ENCODE results near the gene CTSE. TPM values are rescaled to one million over a fixed set of nuclear protein-coding genes. Genes with fewer than 3 reads are reported as not detected.

Gene CTSE
- total RNA-seq, 4 donors from 2014 or later: not detected

- TF ChIP-seq CTCF (IDR thresholded peaks at IDR 0.05): no peak
- ATAC-seq (ENCODE audit: low FRiP score): no peak
- no peak for DNase-seq (ENCODE audit: low spot score)
These were observed 30.6 kb downstream of the CTSE start for GRCh38 chr1:205993068-205993467.

GRCh38 chr1:205992218-205992882 is 31.3 kb downstream of the CTSE start:
- no peak for DNase-seq (ENCODE audit: low spot score)
- no peak for TF ChIP-seq CTCF (IDR thresholded peaks at IDR 0.05)
- ATAC-seq (ENCODE audit: low FRiP score): no peak

GRCh38 chr1:205991237-205991636 is 32.5 kb downstream of the CTSE start:
- no peak for TF ChIP-seq CTCF (IDR thresholded peaks at IDR 0.05)
- DNase-seq (ENCODE audit: low spot score) (no peak), ATAC-seq (ENCODE audit: low FRiP score) (no peak)

GRCh38 chr1:205990226-205990625 is 33.5 kb downstream of the CTSE start:
- ATAC-seq (ENCODE audit: low FRiP score): no peak
- no peak for TF ChIP-seq CTCF (IDR thresholded peaks at IDR 0.05)
- DNase-seq (ENCODE audit: low spot score): no peak

- DNase-seq (ENCODE audit: low spot score) (no peak), ATAC-seq (ENCODE audit: low FRiP score) (no peak)
- no peak for TF ChIP-seq CTCF (IDR thresholded peaks at IDR 0.05)
These were observed 33.9 kb downstream of the CTSE start for GRCh38 chr1:205989786-205990185.

- DNase-seq (ENCODE audit: low spot score) (no peak), ATAC-seq (ENCODE audit: low FRiP score) (no peak)
- TF ChIP-seq CTCF (IDR thresholded peaks at IDR 0.05): no peak
These were observed 35.1 kb downstream of the CTSE start for GRCh38 chr1:205988585-205988995.

- ATAC-seq (ENCODE audit: low FRiP score) (no peak), DNase-seq (ENCODE audit: low spot score) (no peak)
- no peak for TF ChIP-seq CTCF (IDR thresholded peaks at IDR 0.05)
These were observed 36.8 kb downstream of the CTSE start for GRCh38 chr1:205986861-205987260.
